ENCODE measurements around the gene SAFB. TPM values are rescaled to one million over a fixed set of nuclear protein-coding genes. Genes with fewer than 3 reads are reported as not detected.

The SAFB gene
- total and polyA plus RNA-seq, 2 of the 13 experiments (the other 11 are each of a cell fraction or from before 2014, with no cell fraction given), result 21.0 to 28.4 TPM

DNA sequence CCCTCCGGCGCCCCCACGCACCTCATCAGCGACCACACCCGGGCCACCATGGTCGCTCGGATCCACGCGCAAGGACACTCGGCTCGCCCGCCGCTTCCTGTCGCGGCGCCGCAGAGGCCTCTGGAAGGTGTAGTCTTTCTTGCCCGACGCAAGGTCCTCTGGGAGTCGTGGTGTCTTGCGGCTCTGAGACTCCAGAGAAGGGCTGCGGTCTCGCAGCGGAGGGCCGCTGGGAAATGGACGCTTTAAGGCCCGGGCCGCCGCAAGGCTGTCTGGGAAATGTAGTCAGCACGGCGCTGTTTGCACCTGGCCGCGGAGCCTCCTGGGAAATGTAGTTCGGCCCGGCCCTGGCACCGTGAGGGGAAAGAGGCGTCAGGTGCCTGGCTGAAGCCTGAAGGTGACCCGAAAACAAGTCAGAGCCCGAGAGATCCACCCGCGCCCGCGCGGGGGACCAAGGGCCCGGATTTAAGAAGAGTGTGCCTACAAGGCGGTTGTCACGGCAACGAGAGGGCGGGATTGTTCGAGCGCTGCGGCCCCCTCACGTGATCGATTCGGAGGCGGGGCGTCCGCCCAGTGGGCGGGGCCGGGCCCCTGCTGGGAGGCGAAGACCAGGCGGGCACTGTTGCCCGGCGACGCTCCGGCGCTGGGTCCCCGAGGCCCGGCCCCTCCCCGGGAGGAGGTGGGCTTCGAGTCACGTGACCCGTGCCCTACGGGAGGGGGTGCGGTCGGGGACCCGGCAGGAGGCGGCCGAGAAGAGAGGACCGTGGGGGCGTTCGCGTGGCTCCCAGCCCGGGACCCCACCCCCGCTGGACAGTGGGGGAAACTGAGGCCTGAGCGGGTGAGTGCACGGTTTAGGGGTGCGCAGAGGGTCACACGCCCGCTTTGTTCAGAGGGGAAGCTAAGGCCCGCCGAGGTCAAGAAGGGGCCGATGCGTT, 57.8 kb downstream of the SAFB start, which contains the start of the genes HSD11B1L and MICOS13 (continued):
- TF ChIP-seq ZNF17 (CRISPR knock-in tag; IDR thresholded peaks at IDR 0.05), result no peak
- peak; percentile 60; the same call in 1 of the 2 replicates for TF ChIP-seq ZMYM4 (CRISPR knock-in tag; IDR thresholded peaks at IDR 0.05)
- no peak for TF ChIP-seq KLF13 (CRISPR knock-in tag; IDR thresholded peaks at IDR 0.05)
- TF ChIP-seq ELF4 (CRISPR knock-in tag; IDR thresholded peaks at IDR 0.05; ENCODE audit: borderline replicate concordance), result no peak; the same call in 1 of the 2 replicates
- TF ChIP-seq, protein P1, sequence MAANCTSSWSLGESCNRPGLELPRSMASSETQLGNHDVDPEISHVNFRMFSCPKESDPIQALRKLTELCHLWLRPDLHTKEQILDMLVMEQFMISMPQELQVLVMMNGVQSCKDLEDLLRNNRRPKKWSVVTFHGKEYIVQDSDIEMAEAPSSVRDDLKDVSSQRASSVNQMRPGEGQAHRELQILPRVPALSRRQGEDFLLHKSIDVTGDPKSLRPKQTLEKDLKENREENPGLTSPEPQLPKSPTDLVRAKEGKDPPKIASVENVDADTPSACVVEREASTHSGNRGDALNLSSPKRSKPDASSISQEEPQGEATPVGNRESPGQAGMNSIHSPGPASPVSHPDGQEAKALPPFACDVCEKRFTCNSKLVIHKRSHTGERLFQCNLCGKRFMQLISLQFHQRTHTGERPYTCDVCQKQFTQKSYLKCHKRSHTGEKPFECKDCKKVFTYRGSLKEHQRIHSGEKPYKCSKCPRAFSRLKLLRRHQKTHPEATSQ (CRISPR knock-in tag; IDR thresholded peaks at IDR 0.05; ENCODE audit: borderline replicate concordance), result no peak
- TF ChIP-seq, protein P2, sequence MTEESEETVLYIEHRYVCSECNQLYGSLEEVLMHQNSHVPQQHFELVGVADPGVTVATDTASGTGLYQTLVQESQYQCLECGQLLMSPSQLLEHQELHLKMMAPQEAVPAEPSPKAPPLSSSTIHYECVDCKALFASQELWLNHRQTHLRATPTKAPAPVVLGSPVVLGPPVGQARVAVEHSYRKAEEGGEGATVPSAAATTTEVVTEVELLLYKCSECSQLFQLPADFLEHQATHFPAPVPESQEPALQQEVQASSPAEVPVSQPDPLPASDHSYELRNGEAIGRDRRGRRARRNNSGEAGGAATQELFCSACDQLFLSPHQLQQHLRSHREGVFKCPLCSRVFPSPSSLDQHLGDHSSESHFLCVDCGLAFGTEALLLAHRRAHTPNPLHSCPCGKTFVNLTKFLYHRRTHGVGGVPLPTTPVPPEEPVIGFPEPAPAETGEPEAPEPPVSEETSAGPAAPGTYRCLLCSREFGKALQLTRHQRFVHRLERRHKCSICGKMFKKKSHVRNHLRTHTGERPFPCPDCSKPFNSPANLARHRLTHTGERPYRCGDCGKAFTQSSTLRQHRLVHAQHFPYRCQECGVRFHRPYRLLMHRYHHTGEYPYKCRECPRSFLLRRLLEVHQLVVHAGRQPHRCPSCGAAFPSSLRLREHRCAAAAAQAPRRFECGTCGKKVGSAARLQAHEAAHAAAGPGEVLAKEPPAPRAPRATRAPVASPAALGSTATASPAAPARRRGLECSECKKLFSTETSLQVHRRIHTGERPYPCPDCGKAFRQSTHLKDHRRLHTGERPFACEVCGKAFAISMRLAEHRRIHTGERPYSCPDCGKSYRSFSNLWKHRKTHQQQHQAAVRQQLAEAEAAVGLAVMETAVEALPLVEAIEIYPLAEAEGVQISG (CRISPR knock-in tag; IDR thresholded peaks at IDR 0.05), result peak; percentile 97
- peak; percentile 77; the same call in 1 of the 2 replicates for TF ChIP-seq MIER3 (CRISPR knock-in tag; IDR thresholded peaks at IDR 0.05; ENCODE audit: borderline replicate concordance)
- TF ChIP-seq, protein P3, sequence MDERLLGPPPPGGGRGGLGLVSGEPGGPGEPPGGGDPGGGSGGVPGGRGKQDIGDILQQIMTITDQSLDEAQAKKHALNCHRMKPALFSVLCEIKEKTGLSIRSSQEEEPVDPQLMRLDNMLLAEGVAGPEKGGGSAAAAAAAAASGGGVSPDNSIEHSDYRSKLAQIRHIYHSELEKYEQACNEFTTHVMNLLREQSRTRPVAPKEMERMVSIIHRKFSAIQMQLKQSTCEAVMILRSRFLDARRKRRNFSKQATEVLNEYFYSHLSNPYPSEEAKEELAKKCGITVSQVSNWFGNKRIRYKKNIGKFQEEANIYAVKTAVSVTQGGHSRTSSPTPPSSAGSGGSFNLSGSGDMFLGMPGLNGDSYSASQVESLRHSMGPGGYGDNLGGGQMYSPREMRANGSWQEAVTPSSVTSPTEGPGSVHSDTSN (CRISPR knock-in tag; IDR thresholded peaks at IDR 0.05), result 0 out of 2 replicates have a peak, but pooled peaks have one; percentile 20
- TF ChIP-seq, protein P4, sequence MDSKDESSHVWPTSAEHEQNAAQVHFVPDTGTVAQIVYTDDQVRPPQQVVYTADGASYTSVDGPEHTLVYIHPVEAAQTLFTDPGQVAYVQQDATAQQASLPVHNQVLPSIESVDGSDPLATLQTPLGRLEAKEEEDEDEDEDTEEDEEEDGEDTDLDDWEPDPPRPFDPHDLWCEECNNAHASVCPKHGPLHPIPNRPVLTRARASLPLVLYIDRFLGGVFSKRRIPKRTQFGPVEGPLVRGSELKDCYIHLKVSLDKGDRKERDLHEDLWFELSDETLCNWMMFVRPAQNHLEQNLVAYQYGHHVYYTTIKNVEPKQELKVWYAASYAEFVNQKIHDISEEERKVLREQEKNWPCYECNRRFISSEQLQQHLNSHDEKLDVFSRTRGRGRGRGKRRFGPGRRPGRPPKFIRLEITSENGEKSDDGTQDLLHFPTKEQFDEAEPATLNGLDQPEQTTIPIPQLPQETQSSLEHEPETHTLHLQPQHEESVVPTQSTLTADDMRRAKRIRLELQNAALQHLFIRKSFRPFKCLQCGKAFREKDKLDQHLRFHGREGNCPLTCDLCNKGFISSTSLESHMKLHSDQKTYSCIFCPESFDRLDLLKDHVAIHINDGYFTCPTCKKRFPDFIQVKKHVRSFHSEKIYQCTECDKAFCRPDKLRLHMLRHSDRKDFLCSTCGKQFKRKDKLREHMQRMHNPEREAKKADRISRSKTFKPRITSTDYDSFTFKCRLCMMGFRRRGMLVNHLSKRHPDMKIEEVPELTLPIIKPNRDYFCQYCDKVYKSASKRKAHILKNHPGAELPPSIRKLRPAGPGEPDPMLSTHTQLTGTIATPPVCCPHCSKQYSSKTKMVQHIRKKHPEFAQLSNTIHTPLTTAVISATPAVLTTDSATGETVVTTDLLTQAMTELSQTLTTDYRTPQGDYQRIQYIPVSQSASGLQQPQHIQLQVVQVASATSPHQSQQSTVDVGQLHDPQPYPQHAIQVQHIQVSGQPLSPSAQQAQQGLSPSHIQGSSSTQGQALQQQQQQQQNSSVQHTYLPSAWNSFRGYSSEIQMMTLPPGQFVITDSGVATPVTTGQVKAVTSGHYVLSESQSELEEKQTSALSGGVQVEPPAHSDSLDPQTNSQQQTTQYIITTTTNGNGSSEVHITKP (CRISPR knock-in tag; IDR thresholded peaks at IDR 0.05; ENCODE audit: low read depth), result peak; percentile 12; the same call in 1 of the 2 replicates
- peak; percentile 26; the same call in 1 of the 2 replicates for TF ChIP-seq ZIK1 (CRISPR knock-in tag; IDR thresholded peaks at IDR 0.05; ENCODE audit: borderline replicate concordance, low read depth)
- 0 out of 2 replicates have a peak, but pooled peaks have one; percentile 33 for TF ChIP-seq ZNF709 (CRISPR knock-in tag; IDR thresholded peaks at IDR 0.05)
- TF ChIP-seq, protein P5, sequence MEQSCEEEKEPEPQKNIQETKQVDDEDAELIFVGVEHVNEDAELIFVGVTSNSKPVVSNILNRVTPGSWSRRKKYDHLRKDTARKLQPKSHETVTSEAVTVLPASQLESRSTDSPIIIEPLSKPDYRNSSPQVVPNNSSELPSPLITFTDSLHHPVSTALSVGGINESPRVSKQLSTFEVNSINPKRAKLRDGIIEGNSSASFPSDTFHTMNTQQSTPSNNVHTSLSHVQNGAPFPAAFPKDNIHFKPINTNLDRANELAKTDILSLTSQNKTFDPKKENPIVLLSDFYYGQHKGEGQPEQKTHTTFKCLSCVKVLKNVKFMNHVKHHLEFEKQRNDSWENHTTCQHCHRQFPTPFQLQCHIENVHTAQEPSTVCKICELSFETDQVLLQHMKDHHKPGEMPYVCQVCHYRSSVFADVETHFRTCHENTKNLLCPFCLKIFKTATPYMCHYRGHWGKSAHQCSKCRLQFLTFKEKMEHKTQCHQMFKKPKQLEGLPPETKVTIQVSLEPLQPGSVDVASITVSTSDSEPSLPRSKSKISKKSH (CRISPR knock-in tag; IDR thresholded peaks at IDR 0.05; ENCODE audit: borderline replicate concordance), result no peak
- peak; percentile 27; the same call in 1 of the 2 replicates for TF ChIP-seq RXRB (CRISPR knock-in tag; IDR thresholded peaks at IDR 0.05; ENCODE audit: borderline replicate concordance)
- no peak; the same call in 1 of the 2 replicates for TF ChIP-seq ZNF749 (CRISPR knock-in tag; IDR thresholded peaks at IDR 0.05; ENCODE audit: borderline replicate concordance)
